SK-N-SH treated with all-trans-retinoic acid at 6 μM for 48 hours (cell line): ENCODE measurements around the gene DDTL.

ENCODE experiments used
- ATAC-seq: fragments of 200-7000 bp; cut with Tn5 transposase; 3 replicates; pipeline ENCODE4 v1.9.1; 2020; ENCODE audit warnings: mild to moderate bottlenecking, moderate library complexity
- ARNTL ChIP-seq: fragments of 450-650 bp; formaldehyde crosslinking; IDR thresholded peaks from 2 replicates; pipeline ENCODE4 v1.5.0; 2020; ENCODE audit warnings: low read depth, mild to moderate bottlenecking, moderate library complexity, borderline replicate concordance
- CSDC2 ChIP-seq: fragments of 250-450 bp; sonication (Bioruptor Pico); IDR thresholded peaks from 2 replicates; pipeline ENCODE4 v1.5.0; 2020; ENCODE audit warnings: mild to moderate bottlenecking, moderate library complexity
- ESRRG ChIP-seq: fragments of 250-450 bp; sonication (Bioruptor Pico); IDR thresholded peaks from 2 replicates; pipeline ENCODE4 v1.6.1; 2021; ENCODE audit warnings: mild to moderate bottlenecking
- GLIS3 ChIP-seq: fragments of 250-450 bp; sonication (Bioruptor Pico); IDR thresholded peaks from 2 replicates; pipeline ENCODE4 v1.5.0; 2020; ENCODE audit warnings: mild to moderate bottlenecking, moderate library complexity
- OSR1 ChIP-seq: fragments of 250-450 bp; sonication (Bioruptor Pico); IDR thresholded peaks from 2 replicates; pipeline ENCODE4 v1.8.0; 2022; ENCODE audit warnings: moderate library complexity, mild to moderate bottlenecking, inconsistent platforms
- PATZ1 ChIP-seq: fragments of 250-450 bp; sonication (Bioruptor Pico); IDR thresholded peaks from 2 replicates; pipeline ENCODE4 v1.8.0; 2020; ENCODE audit warnings: mild to moderate bottlenecking, moderate library complexity, borderline replicate concordance
- PPARA ChIP-seq: fragments of 250-450 bp; sonication (Bioruptor Pico); IDR thresholded peaks from 2 replicates; pipeline ENCODE4 v1.5.0; 2020; ENCODE audit warnings: mild to moderate bottlenecking, borderline replicate concordance
- RARB ChIP-seq: fragments of 250-450 bp; sonication (Bioruptor Pico); IDR thresholded peaks from 2 replicates; pipeline ENCODE4 v1.8.0; 2021; ENCODE audit warnings: mild to moderate bottlenecking, moderate library complexity
- SNAI2 ChIP-seq: fragments of 250-450 bp; sonication (Bioruptor Pico); IDR thresholded peaks from 2 replicates; pipeline ENCODE4 v1.5.0; 2020; ENCODE audit warnings: mild to moderate bottlenecking, moderate library complexity
- TCF4 ChIP-seq: fragments of 250-450 bp; sonication (Bioruptor Pico); IDR thresholded peaks from 2 replicates; pipeline ENCODE4 v1.8.0; 2021; ENCODE audit warnings: mild to moderate bottlenecking, moderate library complexity, borderline replicate concordance
- TOX ChIP-seq: fragments of 250-450 bp; sonication (Bioruptor Pico); IDR thresholded peaks from 2 replicates; pipeline ENCODE4 v1.8.0; 2021; ENCODE audit warnings: mild to moderate bottlenecking, moderate library complexity, borderline replicate concordance
- ZC3H10 ChIP-seq: fragments of 250-450 bp; sonication (Bioruptor Pico); IDR thresholded peaks from 2 replicates; pipeline ENCODE4 v1.5.1; 2021; ENCODE audit warnings: mild to moderate bottlenecking, moderate library complexity
- ZFP3 ChIP-seq: fragments of 250-450 bp; sonication (Bioruptor Pico); IDR thresholded peaks from 2 replicates; pipeline ENCODE4 v1.5.0; 2020; ENCODE audit warnings: mild to moderate bottlenecking, moderate library complexity
- ZNF565 ChIP-seq: fragments of 450-650 bp; formaldehyde crosslinking; conservative IDR thresholded peaks from 2 replicates; pipeline ENCODE4 v1.5.0; 2020; ENCODE audit warnings: low read depth, mild to moderate bottlenecking, moderate library complexity
- ZNF70 ChIP-seq: fragments of 450-650 bp; formaldehyde crosslinking; IDR thresholded peaks from 2 replicates; pipeline ENCODE4 v1.5.0; 2020; ENCODE audit warnings: mild to moderate bottlenecking, moderate library complexity
- TF ChIP-seq, protein P1 (sequence below): fragments of 250-450 bp; sonication (Bioruptor Pico); IDR thresholded peaks from 2 replicates; pipeline ENCODE4 v1.8.0; 2021; ENCODE audit warnings: low read depth, mild to moderate bottlenecking, moderate library complexity, borderline replicate concordance
- TF ChIP-seq, protein P2 (sequence below): fragments of 250-450 bp; sonication (Bioruptor Pico); IDR thresholded peaks from 2 replicates; pipeline ENCODE4 v1.5.1; 2021; ENCODE audit warnings: mild to moderate bottlenecking, moderate library complexity

DDTL gene

DNA sequence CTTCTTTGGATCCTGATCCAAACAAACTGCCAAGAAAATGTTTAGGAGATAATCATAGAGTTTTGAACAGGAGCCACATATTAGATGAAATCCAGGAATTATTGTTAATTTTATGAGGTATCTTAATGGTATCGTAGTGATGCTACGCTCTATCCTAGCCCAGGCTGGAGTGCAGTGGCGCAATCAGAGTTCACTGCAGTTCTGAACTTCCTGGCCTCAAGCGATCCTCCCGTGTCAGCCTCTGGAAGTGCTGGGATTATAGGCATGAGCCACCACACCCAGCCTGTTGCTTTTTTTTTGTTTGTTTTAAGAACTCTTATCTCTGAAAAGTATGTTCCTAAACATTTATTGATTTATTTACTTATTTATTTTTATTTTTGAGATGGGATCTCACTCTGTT lies 36.2 kb downstream of the DDTL start:
- TF ChIP-seq SNAI2 (no peak), PPARA (no peak), ZNF70 (CRISPR knock-in tag) (no peak), TCF4 (no peak), ZFP3 (CRISPR knock-in tag) (no peak), PATZ1 (CRISPR knock-in tag) (no peak), ARNTL (CRISPR knock-in tag) (no peak)
- TF ChIP-seq, protein P1, sequence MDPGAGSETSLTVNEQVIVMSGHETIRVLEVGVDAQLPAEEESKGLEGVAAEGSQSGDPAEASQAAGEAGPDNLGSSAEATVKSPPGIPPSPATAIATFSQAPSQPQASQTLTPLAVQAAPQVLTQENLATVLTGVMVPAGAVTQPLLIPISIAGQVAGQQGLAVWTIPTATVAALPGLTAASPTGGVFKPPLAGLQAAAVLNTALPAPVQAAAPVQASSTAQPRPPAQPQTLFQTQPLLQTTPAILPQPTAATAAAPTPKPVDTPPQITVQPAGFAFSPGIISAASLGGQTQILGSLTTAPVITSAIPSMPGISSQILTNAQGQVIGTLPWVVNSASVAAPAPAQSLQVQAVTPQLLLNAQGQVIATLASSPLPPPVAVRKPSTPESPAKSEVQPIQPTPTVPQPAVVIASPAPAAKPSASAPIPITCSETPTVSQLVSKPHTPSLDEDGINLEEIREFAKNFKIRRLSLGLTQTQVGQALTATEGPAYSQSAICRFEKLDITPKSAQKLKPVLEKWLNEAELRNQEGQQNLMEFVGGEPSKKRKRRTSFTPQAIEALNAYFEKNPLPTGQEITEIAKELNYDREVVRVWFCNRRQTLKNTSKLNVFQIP, result no peak
- TF ChIP-seq, protein P2, sequence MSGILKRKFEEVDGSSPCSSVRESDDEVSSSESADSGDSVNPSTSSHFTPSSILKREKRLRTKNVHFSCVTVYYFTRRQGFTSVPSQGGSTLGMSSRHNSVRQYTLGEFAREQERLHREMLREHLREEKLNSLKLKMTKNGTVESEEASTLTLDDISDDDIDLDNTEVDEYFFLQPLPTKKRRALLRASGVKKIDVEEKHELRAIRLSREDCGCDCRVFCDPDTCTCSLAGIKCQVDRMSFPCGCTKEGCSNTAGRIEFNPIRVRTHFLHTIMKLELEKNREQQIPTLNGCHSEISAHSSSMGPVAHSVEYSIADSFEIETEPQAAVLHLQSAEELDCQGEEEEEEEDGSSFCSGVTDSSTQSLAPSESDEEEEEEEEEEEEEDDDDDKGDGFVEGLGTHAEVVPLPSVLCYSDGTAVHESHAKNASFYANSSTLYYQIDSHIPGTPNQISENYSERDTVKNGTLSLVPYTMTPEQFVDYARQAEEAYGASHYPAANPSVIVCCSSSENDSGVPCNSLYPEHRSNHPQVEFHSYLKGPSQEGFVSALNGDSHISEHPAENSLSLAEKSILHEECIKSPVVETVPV (CRISPR knock-in tag), result no peak
- no peak for ATAC-seq

- TF ChIP-seq RARB (CRISPR knock-in tag) (no peak), ZC3H10 (CRISPR knock-in tag) (no peak), ESRRG (CRISPR knock-in tag) (no peak), SNAI2 (no peak), ARNTL (CRISPR knock-in tag) (no peak), OSR1 (CRISPR knock-in tag) (no peak), GLIS3 (no peak), TOX (CRISPR knock-in tag) (no peak), ZNF565 (CRISPR knock-in tag) (no peak), ZNF70 (CRISPR knock-in tag) (no peak), CSDC2 (CRISPR knock-in tag) (no peak)
- TF ChIP-seq, protein P2 (CRISPR knock-in tag), result no peak
- TF ChIP-seq, protein P1, result no peak
- no peak for ATAC-seq
Observed at GRCh38 chr22:24003887-24004286, 37.2 kb downstream of the DDTL start.

DNA sequence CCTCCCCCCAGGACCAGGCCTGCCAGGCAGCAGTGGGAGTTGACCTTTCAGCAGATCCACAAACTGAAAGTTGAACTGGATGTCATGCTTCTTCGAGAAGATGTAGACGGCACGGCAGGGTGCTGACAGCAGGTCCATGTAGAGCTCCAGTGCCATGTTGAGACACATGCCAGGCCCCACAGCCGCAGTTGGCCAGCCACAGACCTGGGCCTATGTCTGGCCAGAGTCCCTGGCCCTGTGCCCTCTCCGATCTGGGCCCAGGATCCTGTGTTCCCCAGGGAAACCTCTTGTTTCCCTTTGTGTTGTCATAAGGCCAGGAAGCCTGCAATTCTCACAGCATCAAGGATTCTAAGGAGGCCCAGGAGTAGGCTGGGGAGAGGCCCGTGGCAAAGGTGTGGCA lies 38.5 kb downstream of the DDTL start, which contains the start of gene GSTT4:
Gene GSTT4 (minus strand): TSS at position 253 of the 400 bp plus-strand sequence. CDS start 97 bp downstream, at position 156.
- no peak for ATAC-seq
- TF ChIP-seq, protein P2 (CRISPR knock-in tag), result no peak
- no peak for TF ChIP-seq PPARA
- TF ChIP-seq, protein P1, result no peak
- no peak for TF ChIP-seq TOX (CRISPR knock-in tag)
- TF ChIP-seq RARB (CRISPR knock-in tag), result no peak
- TF ChIP-seq TCF4, result no peak
- TF ChIP-seq ARNTL (CRISPR knock-in tag), result no peak
